ENCODE results near the gene DYSF. TPM values are rescaled to one million over a fixed set of nuclear protein-coding genes. Genes with fewer than 3 reads are reported as not detected.

The DYSF gene
- total RNA-seq, 4 donors from 2014 or later: 1.7 to 5.0 (median 2.6) TPM

DNA sequence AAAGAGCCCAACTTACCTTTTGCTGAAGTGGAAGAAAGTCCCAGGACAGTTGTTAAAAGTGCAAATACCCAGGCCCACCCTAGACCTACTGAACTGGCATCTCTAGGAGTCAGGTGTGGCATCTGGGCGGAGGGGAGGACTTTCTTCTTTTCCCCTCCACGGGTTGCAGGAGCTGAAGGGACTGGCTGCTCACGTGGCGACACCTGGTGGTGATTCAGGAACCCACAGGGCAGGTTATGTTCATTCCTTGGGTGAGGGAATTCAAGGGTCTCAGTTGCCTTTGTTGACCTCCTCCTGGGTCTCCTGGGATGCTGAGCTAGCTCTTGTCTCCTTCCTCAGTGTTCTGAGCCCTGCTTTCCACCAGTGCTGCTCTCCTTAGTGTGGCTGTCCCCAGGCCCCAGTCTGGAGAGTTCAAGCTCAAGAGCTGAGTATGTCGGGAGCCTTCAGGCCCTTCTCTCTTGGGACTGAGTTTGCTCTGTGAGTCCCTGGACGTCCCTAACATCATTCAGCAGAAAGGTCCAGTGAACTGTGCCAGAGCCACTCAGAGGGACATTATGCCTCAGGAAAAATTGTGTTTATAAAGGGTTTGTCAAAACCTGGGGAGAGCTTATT, 56.9 kb downstream of the DYSF start:
- DNase-seq (ENCODE audit: low spot score in 2 of 2): peak in 1 of 2 donors; percentile 76
- Histone ChIP-seq H3K9me3 (no peaks in the 10 kb centered on the region), H3K27ac (no peak overlapping the region), H3K4me3 (no peak overlapping the region), H3K27me3 (peaks cover 8% of the 10 kb centered on the region), H3K36me3 (no peaks in the 10 kb centered on the region), H3K4me1 (no peaks in the 10 kb centered on the region)
- 31% methylated on average over 6 of the region's 6 CpGs for WGBS
- no peak for TF ChIP-seq POLR2AphosphoS5 (IDR thresholded peaks at IDR 0.05)
- TF ChIP-seq, protein P1, sequence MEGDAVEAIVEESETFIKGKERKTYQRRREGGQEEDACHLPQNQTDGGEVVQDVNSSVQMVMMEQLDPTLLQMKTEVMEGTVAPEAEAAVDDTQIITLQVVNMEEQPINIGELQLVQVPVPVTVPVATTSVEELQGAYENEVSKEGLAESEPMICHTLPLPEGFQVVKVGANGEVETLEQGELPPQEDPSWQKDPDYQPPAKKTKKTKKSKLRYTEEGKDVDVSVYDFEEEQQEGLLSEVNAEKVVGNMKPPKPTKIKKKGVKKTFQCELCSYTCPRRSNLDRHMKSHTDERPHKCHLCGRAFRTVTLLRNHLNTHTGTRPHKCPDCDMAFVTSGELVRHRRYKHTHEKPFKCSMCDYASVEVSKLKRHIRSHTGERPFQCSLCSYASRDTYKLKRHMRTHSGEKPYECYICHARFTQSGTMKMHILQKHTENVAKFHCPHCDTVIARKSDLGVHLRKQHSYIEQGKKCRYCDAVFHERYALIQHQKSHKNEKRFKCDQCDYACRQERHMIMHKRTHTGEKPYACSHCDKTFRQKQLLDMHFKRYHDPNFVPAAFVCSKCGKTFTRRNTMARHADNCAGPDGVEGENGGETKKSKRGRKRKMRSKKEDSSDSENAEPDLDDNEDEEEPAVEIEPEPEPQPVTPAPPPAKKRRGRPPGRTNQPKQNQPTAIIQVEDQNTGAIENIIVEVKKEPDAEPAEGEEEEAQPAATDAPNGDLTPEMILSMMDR (IDR thresholded peaks at IDR 0.05): peak; percentile 79 to 87

DNA sequence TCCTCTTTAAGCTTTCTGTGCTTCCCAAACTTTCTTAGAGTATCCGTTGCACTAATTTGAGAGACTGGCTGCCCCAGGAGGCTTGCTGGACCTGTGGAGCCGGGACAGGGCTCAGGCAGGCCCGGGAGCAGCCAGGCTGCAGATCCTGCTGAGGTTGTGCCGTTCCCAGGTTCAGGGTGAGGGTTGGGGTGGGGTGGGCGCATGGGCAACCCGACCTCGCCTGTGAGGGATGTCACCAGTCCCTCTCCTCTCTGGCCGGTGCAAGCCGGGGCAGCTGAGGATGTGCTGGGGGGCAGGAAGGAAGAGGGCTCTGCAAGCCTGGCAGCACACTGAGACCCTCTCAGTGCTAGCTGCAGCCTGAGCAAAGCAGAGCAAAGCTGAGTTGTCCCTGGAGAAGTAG, 57.6 kb downstream of the DYSF start:
- no peak for DNase-seq (ENCODE audit: low spot score in 2 of 2)
- no peaks in the 10 kb centered on the region for H3K9me3 ChIP-seq
- 74% methylated on average over 9 of the region's 9 CpGs for WGBS
- no peaks in the 10 kb centered on the region for H3K4me1 ChIP-seq
- TF ChIP-seq POLR2A (IDR thresholded peaks at IDR 0.05): no peak
- TF ChIP-seq, protein P1 (IDR thresholded peaks at IDR 0.05): no peak
- TF ChIP-seq EP300 (IDR thresholded peaks at IDR 0.05): no peak
- H3K27me3 ChIP-seq: peaks cover 8% of the 10 kb centered on the region
- H3K4me3 ChIP-seq: no peak overlapping the region
- no peak overlapping the region for H3K27ac ChIP-seq
- H3K36me3 ChIP-seq: no peaks in the 10 kb centered on the region

DNA sequence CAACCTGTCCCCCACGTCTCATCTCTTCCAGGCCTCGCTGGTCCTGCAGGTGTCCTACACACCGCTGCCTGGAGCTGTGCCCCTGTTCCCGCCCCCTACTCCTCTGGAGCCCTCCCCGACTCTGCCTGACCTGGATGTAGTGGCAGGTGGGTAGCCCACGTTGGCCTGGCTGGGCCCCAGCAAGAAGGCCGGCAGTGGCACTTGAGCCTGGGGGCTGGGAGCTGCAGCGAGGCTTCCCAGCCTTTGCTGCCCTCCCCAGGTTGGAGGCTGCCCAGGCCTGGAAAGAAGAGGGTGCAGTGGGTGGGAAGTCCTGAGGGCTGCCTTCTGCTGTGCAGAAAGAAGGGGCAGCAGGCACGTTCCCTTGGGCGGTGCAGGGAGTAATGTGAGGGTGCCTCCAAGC, 58.4 kb downstream of the DYSF start:
- Histone ChIP-seq H3K36me3 (no peaks in the 10 kb centered on the region), H3K4me1 (no peaks in the 10 kb centered on the region), H3K9me3 (no peaks in the 10 kb centered on the region), H3K4me3 (no peak overlapping the region), H3K27ac (no peak overlapping the region), H3K27me3 (peaks cover 8% of the 10 kb centered on the region)
- TF ChIP-seq EP300 (IDR thresholded peaks at IDR 0.05) (no peak), POLR2AphosphoS5 (IDR thresholded peaks at IDR 0.05) (no peak), POLR2A (IDR thresholded peaks at IDR 0.05) (no peak)
- TF ChIP-seq, protein P1 (IDR thresholded peaks at IDR 0.05): no peak
- WGBS: 62% methylated on average over 8 of the region's 10 CpGs
- no peak for DNase-seq (ENCODE audit: low spot score in 2 of 2)

DNA sequence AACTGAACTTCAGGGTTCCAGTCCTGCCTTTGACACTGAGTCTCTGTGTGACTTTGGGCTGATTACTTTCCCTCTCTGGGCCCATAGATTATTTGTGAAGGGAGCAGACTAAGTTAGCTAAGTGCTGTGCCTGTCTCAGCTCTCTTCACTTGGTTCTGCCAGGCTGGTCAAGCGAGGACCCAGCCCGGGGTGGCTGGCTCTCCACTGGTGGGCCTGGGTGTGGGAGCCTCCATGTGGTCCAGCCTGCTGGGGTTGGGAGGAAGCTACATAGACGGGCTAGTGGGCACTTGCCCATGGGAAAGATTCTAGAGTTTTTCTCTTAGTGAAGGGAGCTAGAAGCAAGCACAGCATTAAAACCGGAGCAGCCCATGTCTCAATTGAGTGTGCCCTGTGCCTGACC, 59.0 kb downstream of the DYSF start:
- no peak for TF ChIP-seq POLR2A (IDR thresholded peaks at IDR 0.05)
- no peak for TF ChIP-seq POLR2AphosphoS5 (IDR thresholded peaks at IDR 0.05)
- TF ChIP-seq, protein P1 (IDR thresholded peaks at IDR 0.05): no peak
- TF ChIP-seq EP300 (IDR thresholded peaks at IDR 0.05): no peak
- Histone ChIP-seq H3K27me3 (peaks cover 8% of the 10 kb centered on the region), H3K36me3 (no peaks in the 10 kb centered on the region), H3K27ac (no peak overlapping the region), H3K4me3 (no peak overlapping the region), H3K4me1 (no peaks in the 10 kb centered on the region), H3K9me3 (no peaks in the 10 kb centered on the region)
- 76% methylated on average over 4 of the region's 4 CpGs for WGBS
- DNase-seq (ENCODE audit: low spot score in 2 of 2): no peak

DNA sequence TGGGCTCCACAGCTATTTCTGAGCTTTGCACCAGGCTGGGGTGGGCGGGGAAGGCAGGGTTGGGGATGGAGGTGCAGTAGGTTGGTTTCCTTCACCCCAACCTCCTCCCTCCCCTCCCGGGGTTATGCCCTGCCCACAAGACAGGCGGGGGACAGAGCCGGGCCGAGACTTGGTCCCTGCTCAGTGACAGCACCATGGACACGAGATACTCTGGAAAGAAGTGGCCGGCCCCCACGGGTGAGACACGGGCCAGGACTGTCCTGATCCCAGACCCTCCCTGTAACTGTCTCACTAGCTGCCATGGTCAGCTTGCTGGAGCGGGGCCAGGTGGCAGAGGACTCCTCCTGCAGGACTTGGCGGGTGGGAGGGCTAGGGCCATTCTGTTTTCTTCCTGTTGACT, 59.7 kb downstream of the DYSF start:
- no peaks in the 10 kb centered on the region for H3K9me3 ChIP-seq
- TF ChIP-seq EP300 (IDR thresholded peaks at IDR 0.05): no peak
- TF ChIP-seq POLR2AphosphoS5 (IDR thresholded peaks at IDR 0.05): no peak
- TF ChIP-seq, protein P1 (IDR thresholded peaks at IDR 0.05): no peak
- no peak for TF ChIP-seq POLR2A (IDR thresholded peaks at IDR 0.05)
- no peak overlapping the region for H3K27ac ChIP-seq
- no peaks in the 10 kb centered on the region for H3K4me1 ChIP-seq
- no peaks in the 10 kb centered on the region for H3K36me3 ChIP-seq
- H3K4me3 ChIP-seq: no peak overlapping the region
- H3K27me3 ChIP-seq: peaks cover 8% of the 10 kb centered on the region
- 74% methylated on average over 10 of the region's 11 CpGs for WGBS
- DNase-seq (ENCODE audit: low spot score in 2 of 2): no peak
